ENCODE results near the gene SERF2. TPM values are rescaled to one million over a fixed set of nuclear protein-coding genes. Genes with fewer than 3 reads are reported as not detected.
"Not testable (repeated sequence)": the region's sequence is repeated elsewhere in the genome, so short reads cannot be mapped to it uniquely, and the experiment has no call there.

Gene SERF2
- total RNA-seq, 1 experiment from 2014 or later, result 665 TPM

- H3K9ac ChIP-seq (ENCODE audit: low read length); BruUV-seq (replicated peaks); H3K27me3 ChIP-seq (ENCODE audit: low read length); H3F3A ChIP-seq (ENCODE audit: low read length, unreplicated experiment); H3K9me2 ChIP-seq (replicated peaks; ENCODE audit: low read length); H4K20me1 ChIP-seq (ENCODE audit: low read length); H3K4me3 ChIP-seq (ENCODE audit: low read length); H3K9me3 ChIP-seq (ENCODE audit: low read length); H3K4me2 ChIP-seq (ENCODE audit: low read length); H2AFZ ChIP-seq (ENCODE audit: low read length); CTCF ChIA-PET; intact Hi-C loops (cut with micrococcal nuclease); DNase-seq; H3K27ac ChIP-seq (ENCODE audit: low read length); ATAC-seq: not testable (repeated sequence)
- POLR2A ChIA-PET (ENCODE audit: unreplicated experiment), result interaction anchor here (0.6 kb wide), 1 partner anchor 37 kb away, joined by 3 read pairs; no protein-coding TSS in a partner anchor
- Histone ChIP-seq H3K79me2 (ENCODE audit: low read length) (peaks cover 51% of the 10 kb centered on the region), H3K4me1 (ENCODE audit: insufficient read depth, low read length) (peaks cover 14% of the 10 kb centered on the region; the same call in 1 of the 2 replicates), H3K36me3 (ENCODE audit: low read depth, low read length) (peaks cover 17% of the 10 kb centered on the region)
These were observed 39.5 kb downstream of the SERF2 start for GRCh38 chr15:43831519-43832052.

- CTCF ChIA-PET; POLR2A ChIA-PET (ENCODE audit: unreplicated experiment); DNase-seq; H3F3A ChIP-seq (ENCODE audit: low read length, unreplicated experiment); ATAC-seq; H2AFZ ChIP-seq (ENCODE audit: low read length); intact Hi-C loops (cut with micrococcal nuclease); H3K27me3 ChIP-seq (ENCODE audit: low read length); H3K4me3 ChIP-seq (ENCODE audit: low read length); H3K27ac ChIP-seq (ENCODE audit: low read length); H3K9me3 ChIP-seq (ENCODE audit: low read length); H4K20me1 ChIP-seq (ENCODE audit: low read length); BruUV-seq (replicated peaks); H3K9ac ChIP-seq (ENCODE audit: low read length); H3K4me2 ChIP-seq (ENCODE audit: low read length); H3K9me2 ChIP-seq (replicated peaks; ENCODE audit: low read length): not testable (repeated sequence)
- peaks cover 43% of the 10 kb centered on the region for H3K79me2 ChIP-seq (ENCODE audit: low read length)
- H3K4me1 ChIP-seq (ENCODE audit: insufficient read depth, low read length), result peaks cover 14% of the 10 kb centered on the region; the same call in 1 of the 2 replicates
- H3K36me3 ChIP-seq (ENCODE audit: low read depth, low read length), result peaks cover 22% of the 10 kb centered on the region
These were observed 40.4 kb downstream of the SERF2 start for GRCh38 chr15:43832485-43832884.

- Histone ChIP-seq H2AFZ (ENCODE audit: low read length) (no peak overlapping the region), H3K79me2 (ENCODE audit: low read length) (no peaks in the 10 kb centered on the region), H3F3A (ENCODE audit: low read length, unreplicated experiment) (no peaks in the 10 kb centered on the region), H3K36me3 (ENCODE audit: low read depth, low read length) (peaks cover 29% of the 10 kb centered on the region), H3K9me2 (replicated peaks; ENCODE audit: low read length) (no peaks in the 10 kb centered on the region), H3K4me3 (ENCODE audit: low read length) (no peak overlapping the region), H3K4me2 (ENCODE audit: low read length) (no peak overlapping the region), H3K9me3 (ENCODE audit: low read length) (no peaks in the 10 kb centered on the region), H3K27me3 (ENCODE audit: low read length) (no peaks in the 10 kb centered on the region), H3K9ac (ENCODE audit: low read length) (no peak overlapping the region), H3K27ac (ENCODE audit: low read length) (no peak overlapping the region), H3K4me1 (ENCODE audit: insufficient read depth, low read length) (no peaks in the 10 kb centered on the region), H4K20me1 (ENCODE audit: low read length) (no peaks in the 10 kb centered on the region)
- ChIA-PET CTCF (no interaction called here), POLR2A (ENCODE audit: unreplicated experiment) (no interaction called here)
- ATAC-seq, result no peak
- no peak for TF ChIP-seq EZH2 (IDR thresholded peaks at IDR 0.05; ENCODE audit: low read length, unreplicated experiment)
- no peak for TF ChIP-seq CTCF (conservative IDR thresholded peaks at IDR 0.05; ENCODE audit: low read depth, low read length)
- no peak for TF ChIP-seq EZH2phosphoT487 (IDR thresholded peaks at IDR 0.05; ENCODE audit: borderline replicate concordance, low read length)
- no peak for DNase-seq
- BruUV-seq (replicated peaks), result no TSS peak
- intact Hi-C loops (cut with micrococcal nuclease), result no loop called here
These were observed 53.3 kb downstream of the SERF2 start for GRCh38 chr15:43845421-43845820.

Small RNA genes within 50 kb of the gene (microRNA-seq; reads per million reads assigned to microRNA genes)
- gene MIR1282 (ENCODE audit: unreplicated experiment), result not detected

Other genes with a start within 250 kb of the SERF2 start
- 19.8 and 24.9 TPM in 2 replicates for gene PPIP5K1, start 202.1 kb upstream of the SERF2 start, total RNA-seq (2014; rRNA removed)
- 6.1 and 8.7 TPM in 2 replicates for gene CKMT1B, start 198.3 kb upstream of the SERF2 start, total RNA-seq (2014; rRNA removed)
- gene STRC, start 173.5 kb upstream of the SERF2 start, total RNA-seq (2014; rRNA removed), result 0.22 and 0.46 TPM in 2 replicates
- 0.55 and 4.0 TPM in 2 replicates for gene CATSPER2, start 143.5 kb upstream of the SERF2 start, total RNA-seq (2014; rRNA removed)
- gene CKMT1A, start 98.5 kb upstream of the SERF2 start, total RNA-seq (2014; rRNA removed), result 1.7 and 4.4 TPM in 2 replicates
- gene PDIA3, start 45.9 kb upstream of the SERF2 start, total RNA-seq (2014; rRNA removed), result 187 and 210 TPM in 2 replicates
- 15.0 and 35.8 TPM in 2 replicates for gene ELL3, start 15.4 kb upstream of the SERF2 start, total RNA-seq (2014; rRNA removed)
- not detected in 2 replicates for gene SERINC4, start 7.9 kb downstream of the SERF2 start, total RNA-seq (2014; rRNA removed)
- 22.8 and 29.4 TPM in 2 replicates for gene HYPK, start 8.3 kb downstream of the SERF2 start, total RNA-seq (2014; rRNA removed)
- gene MFAP1, start 32.4 kb downstream of the SERF2 start, total RNA-seq (2014; rRNA removed), result 18.5 and 18.6 TPM in 2 replicates
- 29.0 and 29.7 TPM in 2 replicates for gene WDR76, start 34.7 kb downstream of the SERF2 start, total RNA-seq (2014; rRNA removed)

All from PC-3 (cell line).